ENCODE data around the gene ELOB. TPM values are rescaled to one million over a fixed set of nuclear protein-coding genes. Genes with fewer than 3 reads are reported as not detected.
A peak's percentile ranks its signal among the peaks of the same experiment; 100 is the strongest.

ELOB gene
- polyA plus RNA-seq, 6 donors from 2014 or later = 159 to 241 (median 203) TPM

GRCh38 chr16:2785101-2785991, 8.3 kb upstream of the ELOB start:
- ATAC-seq (ENCODE audit: low read depth in 2 of 2) = peak; percentile 64 to 67
- Mint-ChIP-seq H3K4me1 (peaks cover 3 to 11% (median 8%) of the 10 kb centered on the region in 3 donors), H3K4me3 (peak overlapping the region; percentile 74 to 89 (median 84)), H3K27me3 (peaks cover 7 to 44% (median 34%) of the 10 kb centered on the region in 3 donors), H3K9me3 (peaks cover 0 to 1% (median 0%) of the 10 kb centered on the region in 7 donors), H3K36me3 (no peaks in the 10 kb centered on the region), H3K27ac (peak overlapping the region in 1 of 6 donors; percentile 76)
- DNase-seq = no peak

GRCh38 chr16:2784358-2785100, 7.4 kb upstream of the ELOB start:
- peaks cover 0 to 1% (median 0%) of the 10 kb centered on the region in 7 donors for H3K9me3 Mint-ChIP-seq
- peaks cover 8 to 11% (median 10%) of the 10 kb centered on the region in 3 donors for H3K4me1 Mint-ChIP-seq
- H3K27ac Mint-ChIP-seq = peak overlapping the region in 1 of 6 donors; percentile 76
- peak in 1 of 2 donors; percentile 19 for ATAC-seq (ENCODE audit: low read depth in 2 of 2)
- H3K36me3 Mint-ChIP-seq = no peaks in the 10 kb centered on the region
- H3K4me3 Mint-ChIP-seq = peak overlapping the region; percentile 74 to 89 (median 84)
- DNase-seq = no peak
- H3K27me3 Mint-ChIP-seq = peaks cover 2 to 36% (median 30%) of the 10 kb centered on the region in 3 donors

GRCh38 chr16:2783581-2784357, 6.7 kb upstream of the ELOB start:
- ATAC-seq (ENCODE audit: low read depth in 2 of 2) (no peak), DNase-seq (no peak)
- H3K4me3 Mint-ChIP-seq = peak overlapping the region in 6 of 8 donors; percentile 12 to 89 (median 62)
- peaks cover 0 to 1% (median 0%) of the 10 kb centered on the region in 7 donors for H3K9me3 Mint-ChIP-seq
- peaks cover 0 to 28% (median 28%) of the 10 kb centered on the region in 3 donors for H3K27me3 Mint-ChIP-seq
- peak overlapping the region in 1 of 6 donors; percentile 28 for H3K27ac Mint-ChIP-seq
- H3K36me3 Mint-ChIP-seq = no peaks in the 10 kb centered on the region
- peaks cover 9 to 16% (median 11%) of the 10 kb centered on the region in 3 donors for H3K4me1 Mint-ChIP-seq

- H3K4me1 Mint-ChIP-seq = peaks cover 19 to 26% (median 19%) of the 10 kb centered on the region in 3 donors
- H3K9me3 Mint-ChIP-seq = no peaks in the 10 kb centered on the region
- ATAC-seq (ENCODE audit: low read depth in 2 of 2) (no peak), DNase-seq (no peak)
- H3K36me3 Mint-ChIP-seq = no peaks in the 10 kb centered on the region
- peaks cover 0 to 23% (median 21%) of the 10 kb centered on the region in 3 donors for H3K27me3 Mint-ChIP-seq
- no peak overlapping the region for H3K27ac Mint-ChIP-seq
- peak overlapping the region in 3 of 8 donors; percentile 34 to 85 (median 57) for H3K4me3 Mint-ChIP-seq
Observed at GRCh38 chr16:2782583-2783351, 5.7 kb upstream of the ELOB start.

GRCh38 chr16:2779978-2780898, 3.2 kb upstream of the ELOB start:
- Mint-ChIP-seq H3K27me3 (peaks cover 0 to 7% (median 7%) of the 10 kb centered on the region in 3 donors), H3K9me3 (no peaks in the 10 kb centered on the region), H3K4me1 (peaks cover 18 to 40% (median 21%) of the 10 kb centered on the region in 3 donors), H3K36me3 (no peaks in the 10 kb centered on the region), H3K4me3 (peak overlapping the region in 5 of 8 donors; percentile 0 to 83 (median 51)), H3K27ac (no peak overlapping the region)
- DNase-seq (no peak), ATAC-seq (ENCODE audit: low read depth in 2 of 2) (no peak)

GRCh38 chr16:2779151-2779920, 2.3 kb upstream of the ELOB start:
- Mint-ChIP-seq H3K4me3 (peak overlapping the region in 6 of 8 donors; percentile 51 to 94 (median 85)), H3K9me3 (no peaks in the 10 kb centered on the region), H3K36me3 (no peaks in the 10 kb centered on the region), H3K27ac (peak overlapping the region in 2 of 6 donors; percentile 82 to 96), H3K27me3 (no peaks in the 10 kb centered on the region), H3K4me1 (peaks cover 14 to 41% (median 23%) of the 10 kb centered on the region in 3 donors)
- DNase-seq (no peak), ATAC-seq (ENCODE audit: low read depth in 2 of 2) (no peak)

- ATAC-seq (ENCODE audit: low read depth in 2 of 2) (no peak), DNase-seq (no peak)
- Mint-ChIP-seq H3K27ac (peak overlapping the region in 5 of 6 donors; percentile 95 to 98 (median 97)), H3K4me3 (peak overlapping the region; percentile 88 to 97 (median 93)), H3K27me3 (no peaks in the 10 kb centered on the region), H3K9me3 (no peaks in the 10 kb centered on the region), H3K36me3 (no peaks in the 10 kb centered on the region), H3K4me1 (peaks cover 14 to 41% (median 23%) of the 10 kb centered on the region in 3 donors)
Observed at GRCh38 chr16:2778630-2778958, 1.5 kb upstream of the ELOB start.

GRCh38 chr16:2777903-2778629, 986 bp upstream of the ELOB start:
- peaks cover 0 to under 1% of the 10 kb centered on the region in 2 donors for H3K36me3 Mint-ChIP-seq
- no peaks in the 10 kb centered on the region for H3K27me3 Mint-ChIP-seq
- ATAC-seq (ENCODE audit: low read depth in 2 of 2) (peak; percentile 16 to 22), DNase-seq (no peak)
- H3K4me1 Mint-ChIP-seq = peaks cover 14 to 42% (median 23%) of the 10 kb centered on the region in 3 donors
- peak overlapping the region; percentile 95 to 98 (median 96) for H3K27ac Mint-ChIP-seq
- peak overlapping the region; percentile 88 to 97 (median 93) for H3K4me3 Mint-ChIP-seq
- no peaks in the 10 kb centered on the region for H3K9me3 Mint-ChIP-seq

GRCh38 chr16:2776500-2777139, 460 bp downstream of the ELOB start:
- Mint-ChIP-seq H3K36me3 (peaks cover 0 to 13% of the 10 kb centered on the region in 2 donors), H3K4me1 (peaks cover 23 to 49% (median 28%) of the 10 kb centered on the region in 3 donors), H3K4me3 (peak overlapping the region; percentile 88 to 95 (median 93)), H3K27ac (peak overlapping the region in 5 of 6 donors; percentile 85 to 95 (median 94)), H3K27me3 (no peaks in the 10 kb centered on the region), H3K9me3 (no peaks in the 10 kb centered on the region)
- ATAC-seq (ENCODE audit: low read depth in 2 of 2) (peak; percentile 37 to 39), DNase-seq (no peak)

Measured in naive B cell (primary cell).